Skin epidermis (tissue), 12 donors: ENCODE measurements around the gene CD320.
A peak's percentile ranks its signal among the peaks of the same experiment; 100 is the strongest.
"Not testable (repeated sequence)": the region's sequence is repeated elsewhere in the genome, so short reads cannot be mapped to it uniquely, and the experiment has no call there.

Experiments used
- H3K27ac ChIP-seq, 21 experiments: fragments of 200-600 bp; sonication (generic) in 11 of 21; one replicate each; pipeline ENCODE4 v1.5.0; 2020; ENCODE audit warnings: mild to moderate bottlenecking in 3 of 21, inconsistent platforms in 2 of 21, moderate library complexity in 2 of 21
- H3K4me3 ChIP-seq, 7 experiments: fragments of 200-600 bp; sonication (generic) in 2 of 7; one replicate each; pipeline ENCODE4 v1.5.0; 2020; ENCODE audit warnings: inconsistent platforms in 2 of 7, mild to moderate bottlenecking in 2 of 7, moderate library complexity in 1 of 7

The CD320 gene

GRCh38 chr19:8307965-8308866 is at the start of gene CD320:
CD320 (minus strand) TSS chr19:8308358; CDS start chr19:8308290, 68 bp downstream.
- Histone ChIP-seq H3K27ac (peak within 1 kb of the TSS in 15 of 21 experiments; percentile 6 to 80 (median 57)), H3K4me3 (peak within 1 kb of the TSS; percentile 41 to 58 (median 47))

- Histone ChIP-seq H3K27ac (no peak overlapping the region), H3K4me3 (no peak overlapping the region)
Measured at GRCh38 chr19:8357007-8357521, 48.9 kb upstream of the CD320 start.

- no peak overlapping the region for H3K4me3 ChIP-seq
- H3K27ac ChIP-seq = peak overlapping the region in 3 of 21 experiments; percentile 7 to 34 (median 32)
Measured at GRCh38 chr19:8355631-8356402, 47.7 kb upstream of the CD320 start.

GRCh38 chr19:8352845-8353244 is 44.7 kb upstream of the CD320 start:
- H3K27ac ChIP-seq, H3K4me3 ChIP-seq: not testable (repeated sequence)

- Histone ChIP-seq H3K27ac (no peak overlapping the region), H3K4me3 (no peak overlapping the region)
Measured at GRCh38 chr19:8352134-8352827, 44.1 kb upstream of the CD320 start.

GRCh38 chr19:8349629-8350372 is 41.6 kb upstream of the CD320 start:
- H3K27ac ChIP-seq, H3K4me3 ChIP-seq: not testable (repeated sequence)

GRCh38 chr19:8343483-8343844 is 35.3 kb upstream of the CD320 start:
- H3K27ac ChIP-seq = no peak overlapping the region
- peak overlapping the region in 2 of 7 experiments; percentile 42 to 44 for H3K4me3 ChIP-seq

GRCh38 chr19:8342684-8343482 is 34.7 kb upstream of the CD320 start, which contains the start of gene KANK3:
KANK3 (minus strand) TSS chr19:8343262; CDS start chr19:8337828, 5,434 bp downstream.
- peak within 1 kb of the TSS; percentile 31 to 44 (median 35) for H3K4me3 ChIP-seq
- H3K27ac ChIP-seq = peak within 1 kb of the TSS in 18 of 21 experiments; percentile 37 to 90 (median 73)

- H3K4me3 ChIP-seq = peak overlapping the region in 6 of 7 experiments; percentile 5 to 42 (median 34)
- H3K27ac ChIP-seq = peak overlapping the region in 15 of 21 experiments; percentile 28 to 90 (median 72)
Measured at GRCh38 chr19:8342316-8342683, 34.1 kb upstream of the CD320 start.

- peak overlapping the region in 6 of 21 experiments; percentile 28 to 90 (median 77) for H3K27ac ChIP-seq
- H3K4me3 ChIP-seq = not testable (repeated sequence)
Measured at GRCh38 chr19:8341504-8341903, 33.3 kb upstream of the CD320 start.

- Histone ChIP-seq H3K4me3 (no peak overlapping the region), H3K27ac (peak overlapping the region in 1 of 21 experiments; percentile 90)
Measured at GRCh38 chr19:8340341-8341096, 32.4 kb upstream of the CD320 start.

GRCh38 chr19:8338835-8339234 is 30.7 kb upstream of the CD320 start:
- H3K4me3 ChIP-seq = no peak overlapping the region
- no peak overlapping the region for H3K27ac ChIP-seq

GRCh38 chr19:8337728-8338127 is 29.6 kb upstream of the CD320 start:
- H3K27ac ChIP-seq = no peak overlapping the region
- no peak overlapping the region for H3K4me3 ChIP-seq

GRCh38 chr19:8336660-8337059 is 28.5 kb upstream of the CD320 start:
- H3K4me3 ChIP-seq = no peak overlapping the region
- no peak overlapping the region for H3K27ac ChIP-seq

- Histone ChIP-seq H3K27ac (no peak overlapping the region), H3K4me3 (peak overlapping the region in 1 of 7 experiments; percentile 48)
Measured at GRCh38 chr19:8336072-8336569, 28.0 kb upstream of the CD320 start.

- no peak overlapping the region for H3K27ac ChIP-seq
- peak overlapping the region in 5 of 7 experiments; percentile 21 to 48 (median 29) for H3K4me3 ChIP-seq
Measured at GRCh38 chr19:8335343-8336071, 27.3 kb upstream of the CD320 start.
